NCI-H774 (cell line): Measurements from ENCODE around the gene ITSN2.
"Not testable (repeated sequence)": the region's sequence is repeated elsewhere in the genome, so short reads cannot be mapped to it uniquely, and the experiment has no call there.

ENCODE experiments used
- DNase-seq: peaks from one replicate; lab custom pipeline; 2025; lab: John Stamatoyannopoulos, UW

The ITSN2 gene

GRCh38 chr2:24360050-24360962 is at the start of gene ITSN2:
ITSN2 (minus strand) TSS chr2:24360536; CDS start chr2:24328082, 32,454 bp downstream.
- peak; percentile 76 for DNase-seq

- no peak for DNase-seq
Observed at GRCh38 chr2:24409171-24409570, 48.8 kb upstream of the ITSN2 start.

- not testable (repeated sequence) for DNase-seq
Observed at GRCh38 chr2:24408704-24409103, 48.4 kb upstream of the ITSN2 start.

- no peak for DNase-seq
Observed at GRCh38 chr2:24404491-24404921, 44.2 kb upstream of the ITSN2 start.

- DNase-seq: no peak
Observed at GRCh38 chr2:24403832-24404212, 43.5 kb upstream of the ITSN2 start.

- no peak for DNase-seq
Observed at GRCh38 chr2:24403168-24403831, 43.0 kb upstream of the ITSN2 start.

GRCh38 chr2:24402242-24403097 is 42.1 kb upstream of the ITSN2 start:
- DNase-seq: no peak

- no peak for DNase-seq
Observed at GRCh38 chr2:24400207-24400907, 40.0 kb upstream of the ITSN2 start.

- DNase-seq: peak; percentile 68
Observed at GRCh38 chr2:24399434-24400206, 39.3 kb upstream of the ITSN2 start.

- DNase-seq: no peak
Observed at GRCh38 chr2:24394998-24395397, 34.7 kb upstream of the ITSN2 start.

GRCh38 chr2:24392542-24393059 is 32.3 kb upstream of the ITSN2 start:
- no peak for DNase-seq

- no peak for DNase-seq
Observed at GRCh38 chr2:24385366-24385765, 25.0 kb upstream of the ITSN2 start.

- DNase-seq: peak; percentile 66
Observed at GRCh38 chr2:24382363-24383073, 22.2 kb upstream of the ITSN2 start.

GRCh38 chr2:24380820-24381219 is 20.5 kb upstream of the ITSN2 start:
- DNase-seq: no peak

- DNase-seq: no peak
Observed at GRCh38 chr2:24375349-24376087, 15.2 kb upstream of the ITSN2 start.

- no peak for DNase-seq
Observed at GRCh38 chr2:24374301-24374700, 14.0 kb upstream of the ITSN2 start.

- DNase-seq: no peak
Observed at GRCh38 chr2:24372033-24372432, 11.7 kb upstream of the ITSN2 start.

- DNase-seq: no peak
Observed at GRCh38 chr2:24365826-24366225, 5.5 kb upstream of the ITSN2 start.

GRCh38 chr2:24365051-24365450 is 4.7 kb upstream of the ITSN2 start:
- DNase-seq: peak; percentile 81
